NOMO-1 (cell line): Measurements from ENCODE around the gene IL17C.
"Not testable (repeated sequence)": the region's sequence is repeated elsewhere in the genome, so short reads cannot be mapped to it uniquely, and the experiment has no call there.

Experiments used
- DNase-seq, 2 experiments: peaks; one replicate each; lab custom pipeline; 2025; ENCODE audit not compliant: unreplicated experiment in 2 of 2; lab: John Stamatoyannopoulos, UW

Gene IL17C

DNA sequence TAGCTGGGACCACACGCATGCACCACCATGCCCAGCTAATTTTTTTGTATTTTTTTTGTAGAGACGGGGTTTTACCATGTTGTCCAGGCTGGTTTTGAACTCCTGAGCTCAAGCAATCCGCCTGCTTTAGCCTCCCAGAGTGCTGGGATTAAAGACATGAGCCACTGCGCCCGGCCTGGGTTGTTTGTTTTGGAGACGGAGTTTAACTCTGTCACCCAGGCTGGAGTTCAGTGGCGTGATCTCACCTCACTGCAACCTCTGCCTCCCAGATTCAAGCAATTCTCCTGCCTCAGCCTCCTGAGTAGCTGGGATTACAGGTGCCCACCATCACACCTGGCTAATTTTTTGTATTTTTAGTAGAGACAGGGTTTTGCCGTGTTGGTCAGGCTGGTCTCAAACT lies 28.9 kb upstream of the IL17C start:
- not testable (repeated sequence) for DNase-seq

DNA sequence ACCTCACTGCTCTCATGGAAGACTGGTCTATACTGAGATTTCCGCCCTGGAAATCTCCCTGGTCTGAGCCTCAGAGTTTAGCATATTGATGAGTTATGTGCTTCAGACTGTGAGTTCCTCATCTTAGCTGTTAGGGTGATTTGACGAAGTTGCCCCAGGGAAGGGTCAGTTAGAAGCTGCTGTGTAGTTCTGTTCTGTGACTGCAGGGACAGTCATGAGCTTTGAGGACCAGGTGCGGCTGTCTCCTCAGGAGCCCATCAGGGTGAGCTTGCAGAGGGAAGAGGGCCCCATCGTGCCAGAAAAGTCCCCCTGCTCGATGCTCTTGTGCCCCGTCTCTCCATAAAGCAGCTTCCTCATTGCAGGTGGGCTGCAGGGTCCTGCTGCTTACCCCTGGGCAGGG lies 28.3 kb upstream of the IL17C start:
- no peak for DNase-seq

DNA sequence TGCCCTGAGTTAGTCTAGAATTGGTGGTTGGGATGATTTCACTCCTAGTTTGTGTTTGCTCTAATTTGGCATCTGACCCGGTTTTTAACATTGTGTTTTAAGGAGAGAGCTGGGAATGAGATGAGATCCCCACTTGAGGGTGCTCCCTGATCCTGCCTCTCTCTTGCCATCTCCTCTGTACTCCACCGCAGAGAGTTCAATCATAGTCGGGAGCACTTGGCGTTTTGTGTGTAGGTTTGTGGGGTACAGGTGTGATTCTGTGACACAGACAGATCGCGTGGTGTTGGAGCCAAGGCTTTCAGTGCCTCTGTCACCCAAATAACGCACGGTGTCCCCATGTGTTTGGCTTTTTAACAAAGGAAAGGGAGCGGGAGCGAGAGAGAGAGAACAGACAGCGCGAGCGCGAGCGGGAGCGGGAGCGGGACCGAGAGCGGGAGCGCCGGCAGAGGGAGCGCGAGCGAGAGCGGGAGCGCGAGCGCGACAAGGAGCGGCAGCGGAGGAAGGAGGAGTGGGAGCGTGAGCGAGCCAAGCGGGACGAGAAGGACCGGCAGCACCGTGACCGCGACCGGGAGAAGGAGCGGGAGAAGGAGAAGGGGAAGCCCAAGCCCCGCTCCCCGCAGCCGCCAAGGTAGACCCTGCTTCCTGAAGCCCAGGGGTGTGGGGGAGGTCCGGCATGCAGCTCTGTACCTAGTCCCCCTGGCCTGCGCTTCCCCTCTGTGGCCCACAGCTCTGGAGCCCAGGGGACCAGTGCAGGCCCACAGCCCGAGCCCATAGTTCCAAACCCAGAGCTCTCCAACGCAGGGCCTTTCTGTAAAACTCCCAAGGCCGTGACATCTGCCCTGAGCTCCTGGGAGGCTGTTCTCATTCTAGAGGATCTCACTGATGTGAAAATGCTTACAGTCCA lies 27.2 kb upstream of the IL17C start:
- no peak for DNase-seq

DNA sequence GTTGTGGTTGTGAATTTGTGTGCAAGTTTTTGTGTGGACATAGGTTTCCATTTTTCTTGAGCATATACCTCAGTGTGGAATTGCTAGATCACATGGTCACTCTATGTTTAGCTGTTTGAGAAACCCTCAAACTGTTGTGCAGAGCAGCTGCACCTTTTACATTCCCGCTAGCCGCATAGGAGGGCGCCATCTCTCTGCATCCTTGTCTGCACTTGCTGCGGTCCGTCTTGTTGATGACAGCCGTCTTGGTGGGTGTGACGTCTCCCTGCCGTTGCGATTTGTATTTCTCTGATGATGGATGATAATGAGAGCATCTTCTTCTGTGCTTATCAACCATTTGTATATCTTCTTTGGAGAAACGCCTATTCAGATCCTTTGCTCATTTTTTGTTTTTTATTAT lies 25.1 kb upstream of the IL17C start:
- DNase-seq, result no peak

DNA sequence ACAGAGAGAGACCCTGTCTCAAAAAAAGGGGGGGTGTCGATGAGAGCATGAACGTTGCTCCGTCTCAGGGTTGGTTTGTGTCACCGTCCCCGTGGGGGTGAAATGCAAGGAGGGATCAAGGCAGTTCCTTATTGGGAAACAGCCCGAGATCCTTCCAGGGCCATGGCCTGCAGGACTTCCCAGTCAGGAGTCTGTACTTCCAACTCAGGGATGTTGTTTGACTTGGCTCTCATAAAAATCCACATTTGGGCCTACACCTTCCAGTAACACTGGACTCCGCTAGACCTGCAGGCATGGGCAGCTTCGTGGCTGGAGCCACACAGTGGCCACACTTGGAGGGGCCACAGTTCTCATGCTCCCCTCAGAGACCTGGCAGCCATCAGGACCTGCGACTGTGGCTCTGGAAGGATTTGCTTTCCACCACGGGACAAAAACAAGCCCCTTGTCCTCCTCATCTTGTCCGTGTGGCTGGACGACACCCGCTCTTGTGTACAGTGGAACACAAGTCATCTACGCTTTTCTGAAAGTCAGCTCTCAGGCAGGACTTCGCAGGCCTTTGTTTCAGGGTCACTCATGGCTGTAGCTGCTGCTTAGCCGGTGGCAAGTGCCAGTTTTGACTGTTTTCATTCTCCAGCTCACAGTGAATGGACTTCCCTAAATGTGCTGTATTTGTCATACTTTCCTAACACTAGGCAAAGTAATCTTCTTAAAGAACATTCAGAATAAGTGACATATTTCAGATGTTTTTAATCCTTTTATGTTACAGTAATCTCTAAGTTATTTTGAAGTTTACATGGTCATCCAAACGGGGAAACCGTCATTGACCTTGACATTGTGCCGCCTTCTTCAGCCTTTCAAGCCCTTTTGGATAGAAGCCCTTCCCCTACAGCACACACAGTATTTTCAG lies 24.2 kb upstream of the IL17C start:
- no peak for DNase-seq

DNA sequence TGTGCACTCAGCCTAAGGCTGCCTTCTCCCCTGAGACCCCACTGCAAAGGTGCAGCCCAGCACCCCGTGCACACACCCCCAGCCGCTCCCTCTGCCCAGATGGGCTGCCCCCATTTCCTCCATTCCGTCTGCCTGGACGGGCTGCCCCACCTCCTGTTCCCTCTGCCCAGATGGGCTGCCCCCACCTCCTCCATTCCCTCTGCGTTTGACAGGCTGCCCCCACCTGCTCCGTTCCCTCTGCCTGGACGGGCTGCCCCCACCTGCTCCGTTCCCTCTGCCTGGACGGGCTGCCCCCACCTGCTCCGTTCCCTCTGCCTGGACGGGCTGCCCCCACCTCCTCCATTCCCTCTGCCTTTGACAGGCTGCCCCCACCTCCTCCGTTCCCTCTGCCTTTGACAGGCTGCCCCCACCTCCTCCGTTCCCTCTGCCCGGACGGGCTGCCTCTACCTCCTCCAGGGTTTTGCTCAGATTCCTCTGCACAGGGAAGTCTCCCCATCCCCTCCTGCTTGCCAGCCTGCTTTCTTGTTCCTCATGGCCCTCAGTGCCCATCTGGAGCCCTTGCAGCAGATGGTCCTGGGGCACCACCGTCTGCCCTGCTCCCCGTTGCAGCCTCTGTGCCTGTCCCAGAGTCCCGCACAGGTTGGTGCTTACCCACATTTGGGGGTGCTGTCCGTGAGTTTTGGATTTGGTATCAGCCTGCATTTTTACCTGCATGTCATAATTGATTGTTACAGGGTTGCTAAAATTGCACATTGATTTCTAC lies 23.4 kb upstream of the IL17C start:
- no peak for DNase-seq

DNA sequence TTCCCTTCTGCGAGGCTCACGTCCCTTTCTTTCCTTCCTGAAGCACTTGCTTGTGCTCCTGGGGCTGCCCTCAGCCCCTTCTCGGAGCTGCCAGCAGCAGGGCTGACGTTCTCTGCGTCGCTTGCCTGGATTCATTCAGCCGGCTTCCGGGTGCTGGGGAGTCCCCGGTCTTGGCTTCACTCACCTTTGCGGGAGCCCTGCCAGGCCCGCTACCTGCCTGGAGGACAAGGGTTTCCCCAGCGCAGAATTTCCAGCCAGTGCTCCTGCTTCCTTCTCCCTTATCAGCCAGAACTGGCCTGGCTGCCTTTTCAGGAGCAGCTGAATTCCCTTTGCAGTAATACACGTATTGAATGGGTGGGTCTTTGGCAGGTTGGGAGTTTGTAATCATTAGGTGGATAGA lies 22.1 kb upstream of the IL17C start:
- DNase-seq, result no peak

DNA sequence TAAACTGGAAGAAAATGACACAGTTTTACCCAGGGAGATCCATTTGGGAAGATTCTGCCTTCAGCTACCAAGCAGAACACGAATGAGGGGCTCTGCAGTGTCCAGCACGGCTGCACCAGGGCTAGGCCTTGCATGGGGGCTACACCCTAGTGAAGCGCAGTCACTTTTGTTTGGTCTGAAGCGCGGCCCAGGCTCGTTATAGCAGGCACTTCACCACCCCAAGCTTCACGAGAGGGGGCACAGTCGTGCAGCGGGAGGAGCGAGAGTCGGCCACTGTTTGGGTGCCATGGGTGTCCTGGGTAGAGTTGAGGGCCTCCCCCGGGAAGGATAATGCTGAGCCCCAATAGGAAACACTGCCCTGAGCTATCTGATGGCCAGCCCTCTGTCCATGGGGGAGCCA lies 21.6 kb upstream of the IL17C start:
- no peak for DNase-seq

DNA sequence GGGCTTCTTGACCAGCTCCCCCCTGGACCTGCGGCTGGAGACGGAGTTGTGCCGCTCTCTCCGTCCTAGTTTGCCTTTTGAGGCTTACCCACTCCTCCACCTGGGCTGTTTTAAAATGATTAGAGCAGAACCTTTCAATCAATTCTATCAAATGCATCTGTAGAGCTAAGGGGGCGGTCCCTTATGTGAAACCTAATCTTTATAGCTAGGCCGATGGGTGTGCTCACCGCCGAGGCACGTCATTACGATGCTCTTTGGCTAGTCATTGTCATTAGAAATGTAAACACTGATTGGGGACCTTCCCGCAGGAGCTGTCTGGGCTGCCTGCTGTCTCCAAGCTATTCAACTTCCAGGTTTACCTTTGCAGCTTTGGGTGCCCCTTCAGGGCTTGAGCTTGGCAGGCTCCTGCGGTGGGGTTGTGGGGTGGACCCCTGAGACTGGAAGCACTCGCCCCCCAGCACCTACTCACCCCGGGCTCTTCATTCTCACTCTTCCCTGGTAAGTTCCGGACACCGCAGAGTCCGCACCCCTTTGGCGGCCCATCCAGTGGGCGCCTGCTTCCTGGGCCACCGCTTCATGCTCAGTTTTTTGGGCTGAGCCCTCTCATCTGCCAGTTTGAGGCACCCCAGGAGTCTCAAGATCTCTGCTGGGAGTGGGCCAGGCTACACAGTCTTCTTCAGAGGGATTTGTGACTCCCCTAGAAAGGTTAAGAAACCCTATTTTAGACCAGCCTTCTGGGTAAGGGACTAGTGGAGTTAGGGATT lies 20.9 kb upstream of the IL17C start:
- no peak for DNase-seq

DNA sequence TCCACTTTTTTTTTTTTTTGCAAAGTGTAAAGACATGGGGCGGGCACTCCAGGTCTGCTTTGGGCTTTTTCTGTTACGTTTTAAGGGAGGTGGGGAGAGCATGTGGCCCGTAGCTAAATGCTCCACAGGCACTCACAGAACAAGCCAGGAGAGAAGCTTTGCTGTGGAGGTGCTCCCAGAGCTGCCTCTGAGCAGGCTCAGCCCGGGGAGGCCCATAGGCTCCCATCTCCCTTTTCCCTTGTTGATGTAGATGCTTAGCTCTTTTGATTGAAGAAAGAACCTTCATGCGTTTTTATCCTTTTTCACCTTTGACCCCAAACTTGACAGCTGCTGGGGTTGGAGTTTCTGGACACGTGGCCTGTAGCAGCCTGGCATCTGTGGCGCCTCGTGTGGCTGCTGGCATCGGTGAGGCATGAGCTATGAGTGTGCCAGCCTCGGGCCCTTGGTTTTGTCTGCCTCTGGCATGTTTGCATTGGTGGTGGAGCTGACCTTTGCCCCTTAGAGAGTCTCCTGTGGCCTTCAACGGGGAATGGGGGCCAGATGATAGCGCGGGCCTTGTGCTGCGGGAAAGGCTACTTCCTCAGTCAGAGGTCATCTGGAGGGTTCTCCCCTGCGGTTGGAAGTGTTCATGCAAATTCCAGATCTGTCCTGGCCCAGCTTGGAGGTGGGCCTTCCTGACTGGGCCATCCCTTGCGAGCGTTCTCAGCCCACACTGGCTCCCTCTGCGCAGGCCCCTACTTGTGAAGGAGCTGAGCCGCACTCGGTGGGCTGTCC lies 20.0 kb upstream of the IL17C start:
- no peak for DNase-seq

DNA sequence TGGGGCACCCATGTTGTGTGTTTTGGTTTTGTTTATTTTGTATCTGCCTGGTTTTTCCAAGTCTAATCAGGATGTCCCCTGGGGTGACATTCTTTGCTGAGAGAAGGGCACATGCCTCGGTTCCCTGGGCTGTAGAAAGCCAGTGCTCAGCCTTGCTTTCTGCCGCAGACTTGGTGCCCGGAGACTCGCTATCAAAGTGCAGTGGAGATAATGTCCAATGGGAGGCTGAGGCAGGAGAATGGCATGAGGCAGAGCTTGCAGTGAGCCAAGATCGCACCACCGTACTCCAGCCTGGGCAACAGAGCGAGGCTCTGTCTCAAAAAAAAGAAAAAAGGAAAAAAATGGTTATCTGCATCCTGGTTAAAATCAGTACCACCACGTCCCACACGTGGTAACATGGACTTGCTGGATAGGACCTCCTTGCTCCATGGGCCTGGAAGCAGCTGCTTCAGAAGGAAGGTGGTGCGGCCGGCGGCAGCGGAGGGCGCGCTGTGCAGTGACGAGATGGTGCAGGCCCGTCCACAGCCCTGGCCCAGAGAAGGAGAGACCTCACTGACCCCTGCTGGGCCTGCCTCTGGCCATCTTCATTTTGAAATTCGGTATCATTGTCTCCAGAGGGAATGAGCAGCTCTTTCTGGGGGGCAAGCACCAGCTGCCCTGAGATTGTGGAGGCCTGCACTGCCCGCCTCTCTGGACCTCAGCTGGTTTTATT lies 19.3 kb upstream of the IL17C start:
- no peak for DNase-seq

DNA sequence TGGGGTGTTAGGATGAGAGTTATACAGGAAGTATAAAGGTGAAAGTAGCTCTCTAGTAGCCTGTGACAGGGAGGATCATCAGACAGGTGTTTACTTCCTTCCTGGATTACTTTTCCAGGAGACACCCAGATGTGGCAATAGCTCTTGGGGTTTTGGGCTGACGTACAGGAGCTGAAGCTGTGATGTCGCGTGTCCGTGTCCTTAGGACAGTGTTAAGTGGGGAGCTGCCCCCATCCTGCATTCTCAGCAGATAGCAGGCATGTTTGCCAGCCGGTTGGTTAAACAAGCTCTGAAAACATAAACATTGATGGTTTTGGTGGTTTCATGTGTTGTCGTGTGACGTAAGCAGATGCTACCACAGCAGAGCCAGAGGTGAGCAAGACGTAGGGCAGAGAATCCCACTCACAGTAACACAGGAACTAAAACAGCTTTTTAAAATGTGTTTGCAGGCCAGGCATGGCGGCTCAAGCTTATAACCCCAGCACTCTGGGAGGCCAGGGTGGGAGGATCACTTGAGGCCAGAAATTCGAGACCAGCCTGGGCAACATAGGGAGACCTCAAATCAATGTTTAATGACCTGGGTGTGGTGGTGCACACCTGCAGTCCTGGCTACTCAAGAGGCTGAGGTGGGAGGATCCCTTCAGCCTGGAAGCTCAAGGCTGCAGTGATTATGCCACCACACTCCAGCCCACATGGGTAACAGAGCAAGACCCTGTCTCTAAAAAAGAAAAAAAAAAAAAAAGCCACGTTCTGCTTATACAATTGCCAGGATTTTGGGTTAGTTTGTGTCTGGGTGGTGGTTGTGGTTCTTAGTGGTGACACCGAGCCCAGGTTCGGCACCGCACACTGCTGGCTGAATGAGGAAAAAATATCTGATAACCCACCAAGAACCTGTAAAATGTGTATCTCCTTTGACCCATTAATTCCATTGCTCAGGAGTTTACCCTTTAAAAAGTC lies 18.2 kb upstream of the IL17C start:
- no peak for DNase-seq

DNA sequence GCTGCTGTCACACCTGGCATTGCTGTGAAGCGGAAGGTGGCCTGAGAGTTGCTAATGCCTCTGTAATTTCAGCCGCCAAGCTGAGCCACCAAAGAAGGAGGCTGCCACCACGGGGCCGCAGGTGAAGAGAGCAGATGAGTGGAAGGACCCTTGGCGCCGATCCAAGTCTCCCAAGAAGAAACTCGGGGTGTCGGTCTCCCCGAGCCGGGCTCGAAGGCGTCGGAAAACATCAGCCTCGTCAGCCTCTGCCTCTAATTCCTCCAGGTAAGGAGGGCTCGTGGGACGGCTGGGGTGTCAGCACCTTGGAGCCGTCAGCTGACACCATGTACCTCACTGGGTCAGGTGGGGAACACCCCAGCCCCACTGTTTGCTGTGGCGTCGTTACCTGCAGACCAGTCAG lies 16.2 kb upstream of the IL17C start:
- DNase-seq, result no peak

DNA sequence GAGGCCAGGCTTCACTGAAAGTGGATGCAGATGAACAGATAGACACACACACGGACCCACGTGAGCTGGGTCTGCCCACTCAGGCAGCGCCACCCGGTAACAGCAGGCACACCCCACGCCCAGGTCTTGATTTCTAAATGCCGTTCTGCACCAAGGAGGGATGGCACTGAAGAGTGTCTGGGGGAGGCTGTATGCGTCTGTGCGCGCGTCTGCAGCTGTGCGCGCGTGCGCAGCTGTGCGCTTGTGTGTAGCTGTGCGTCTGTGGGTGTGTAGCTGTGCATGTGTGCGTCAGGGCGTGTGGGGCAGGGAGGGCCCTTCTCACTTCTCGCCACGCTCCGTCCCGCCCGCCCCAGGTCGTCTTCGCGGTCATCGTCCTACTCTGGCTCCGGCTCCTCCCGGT lies 15.5 kb upstream of the IL17C start:
- DNase-seq, result no peak

DNA sequence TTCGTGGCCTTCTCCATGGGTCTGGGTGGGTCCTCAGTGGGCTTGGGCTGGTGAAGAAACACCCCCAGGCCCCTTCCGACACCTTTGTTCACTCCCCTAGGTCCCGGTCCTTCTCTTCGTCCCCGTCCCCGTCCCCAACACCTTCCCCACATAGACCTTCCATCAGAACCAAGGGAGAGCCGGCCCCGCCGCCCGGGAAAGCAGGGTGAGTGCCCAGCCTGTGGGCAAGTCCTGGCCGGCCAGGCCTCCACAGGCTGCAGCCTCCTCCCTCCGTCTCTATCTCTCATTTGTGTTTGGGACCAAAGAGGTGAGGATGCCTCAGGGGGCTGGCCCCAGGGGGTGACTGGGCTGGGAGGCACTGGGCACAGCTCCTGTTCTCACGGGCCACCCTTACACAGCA lies 14.5 kb upstream of the IL17C start:
- DNase-seq, result no peak

DNA sequence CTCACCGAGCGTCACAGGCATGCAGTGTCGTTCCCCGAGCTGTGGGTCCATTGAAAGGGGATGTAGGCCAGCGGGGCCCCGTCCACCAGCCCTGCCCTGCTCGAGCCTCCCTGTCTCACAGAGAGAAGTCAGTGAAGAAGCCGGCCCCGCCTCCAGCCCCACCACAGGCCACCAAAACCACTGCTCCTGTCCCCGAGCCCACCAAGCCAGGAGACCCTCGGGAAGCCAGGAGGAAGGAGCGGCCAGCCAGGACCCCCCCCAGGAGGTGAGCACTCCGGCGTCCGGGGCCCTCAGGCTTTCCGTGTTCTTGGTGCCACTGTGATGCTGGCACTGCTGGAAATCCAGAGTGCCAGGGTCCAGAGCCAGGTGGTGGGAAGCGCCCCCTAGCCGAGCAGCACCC lies 13.9 kb upstream of the IL17C start:
- no peak for DNase-seq

DNA sequence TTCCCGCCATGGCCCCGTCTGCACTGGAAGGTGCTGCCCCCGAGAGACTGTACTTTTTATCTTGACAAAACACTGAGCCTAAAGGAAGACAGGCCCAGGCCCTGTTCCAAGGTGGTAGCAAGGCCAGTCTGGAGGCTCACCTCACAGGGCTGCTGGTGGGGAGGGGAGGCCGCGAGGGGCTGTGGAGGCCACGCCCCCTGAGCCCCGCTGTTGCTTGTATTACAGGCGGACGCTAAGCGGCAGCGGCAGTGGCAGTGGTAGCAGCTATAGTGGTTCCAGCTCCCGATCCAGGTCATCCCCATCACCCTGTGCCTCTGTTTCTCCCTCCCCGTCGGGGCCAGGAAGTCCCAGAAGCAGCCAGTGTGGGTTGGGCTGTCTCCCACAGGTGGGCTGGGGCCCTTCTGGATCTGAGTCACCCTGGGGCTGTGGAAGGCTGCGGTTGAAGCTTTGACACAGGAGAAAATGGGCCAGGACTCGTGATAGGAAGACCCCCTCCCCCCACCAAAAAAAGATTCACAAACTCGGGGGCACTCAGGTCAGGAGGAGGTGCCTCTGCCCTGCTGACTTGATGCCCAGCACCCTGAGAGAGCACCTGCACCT lies 13.3 kb upstream of the IL17C start:
- no peak for DNase-seq

DNA sequence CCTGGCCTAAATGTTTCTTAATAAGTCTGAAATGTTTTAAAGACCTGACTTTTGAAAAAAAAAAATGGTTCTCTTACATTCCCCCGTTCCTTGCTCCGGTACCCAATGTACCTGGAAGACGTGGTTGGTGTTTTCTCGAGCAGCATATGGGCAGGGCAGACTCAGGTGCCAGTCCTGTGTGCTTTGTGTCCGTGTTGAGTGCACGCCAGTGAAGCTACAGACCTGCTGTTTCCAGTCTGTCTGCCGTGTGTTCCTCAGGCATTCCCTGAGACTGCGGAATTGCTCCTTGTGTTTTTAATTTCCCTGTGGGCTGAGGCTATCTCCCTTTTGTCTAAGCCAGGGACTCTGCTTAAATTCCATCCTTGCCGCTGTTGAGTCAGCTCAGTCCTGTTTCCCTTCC lies 11.7 kb upstream of the IL17C start:
- DNase-seq, result no peak
